ENCODE data around the gene PLEK. TPM values are rescaled to one million over a fixed set of nuclear protein-coding genes. Genes with fewer than 3 reads are reported as not detected.

Gene PLEK
- total and polyA plus RNA-seq, 10 of the 15 experiments (the other 5 are each of a cell fraction or from before 2014, with no cell fraction given): 229 to 804 (median 362) TPM

- TF ChIP-seq, protein P1, sequence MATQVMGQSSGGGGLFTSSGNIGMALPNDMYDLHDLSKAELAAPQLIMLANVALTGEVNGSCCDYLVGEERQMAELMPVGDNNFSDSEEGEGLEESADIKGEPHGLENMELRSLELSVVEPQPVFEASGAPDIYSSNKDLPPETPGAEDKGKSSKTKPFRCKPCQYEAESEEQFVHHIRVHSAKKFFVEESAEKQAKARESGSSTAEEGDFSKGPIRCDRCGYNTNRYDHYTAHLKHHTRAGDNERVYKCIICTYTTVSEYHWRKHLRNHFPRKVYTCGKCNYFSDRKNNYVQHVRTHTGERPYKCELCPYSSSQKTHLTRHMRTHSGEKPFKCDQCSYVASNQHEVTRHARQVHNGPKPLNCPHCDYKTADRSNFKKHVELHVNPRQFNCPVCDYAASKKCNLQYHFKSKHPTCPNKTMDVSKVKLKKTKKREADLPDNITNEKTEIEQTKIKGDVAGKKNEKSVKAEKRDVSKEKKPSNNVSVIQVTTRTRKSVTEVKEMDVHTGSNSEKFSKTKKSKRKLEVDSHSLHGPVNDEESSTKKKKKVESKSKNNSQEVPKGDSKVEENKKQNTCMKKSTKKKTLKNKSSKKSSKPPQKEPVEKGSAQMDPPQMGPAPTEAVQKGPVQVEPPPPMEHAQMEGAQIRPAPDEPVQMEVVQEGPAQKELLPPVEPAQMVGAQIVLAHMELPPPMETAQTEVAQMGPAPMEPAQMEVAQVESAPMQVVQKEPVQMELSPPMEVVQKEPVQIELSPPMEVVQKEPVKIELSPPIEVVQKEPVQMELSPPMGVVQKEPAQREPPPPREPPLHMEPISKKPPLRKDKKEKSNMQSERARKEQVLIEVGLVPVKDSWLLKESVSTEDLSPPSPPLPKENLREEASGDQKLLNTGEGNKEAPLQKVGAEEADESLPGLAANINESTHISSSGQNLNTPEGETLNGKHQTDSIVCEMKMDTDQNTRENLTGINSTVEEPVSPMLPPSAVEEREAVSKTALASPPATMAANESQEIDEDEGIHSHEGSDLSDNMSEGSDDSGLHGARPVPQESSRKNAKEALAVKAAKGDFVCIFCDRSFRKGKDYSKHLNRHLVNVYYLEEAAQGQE (IDR thresholded peaks at IDR 0.05; ENCODE audit: low read depth, low read length): no peak
- peak in 1 of 2 experiments; percentile 86; a peak in 2 of 4 replicates for TF ChIP-seq ETV6 (conservative IDR thresholded peaks at IDR 0.05 in 1 of 2, IDR thresholded peaks at IDR 0.05 in 1 of 2; ENCODE audit: borderline replicate concordance in 1 of 2, low read depth in 1 of 2)
- peak; percentile 62; the same call in 1 of the 2 replicates for TF ChIP-seq RB1 (IDR thresholded peaks at IDR 0.05; ENCODE audit: borderline replicate concordance)
- TF ChIP-seq SREBF1 (IDR thresholded peaks at IDR 0.05; ENCODE audit: low read length): 0 out of 2 replicates have a peak, but pooled peaks have one; percentile 6
- TF ChIP-seq, protein P2, sequence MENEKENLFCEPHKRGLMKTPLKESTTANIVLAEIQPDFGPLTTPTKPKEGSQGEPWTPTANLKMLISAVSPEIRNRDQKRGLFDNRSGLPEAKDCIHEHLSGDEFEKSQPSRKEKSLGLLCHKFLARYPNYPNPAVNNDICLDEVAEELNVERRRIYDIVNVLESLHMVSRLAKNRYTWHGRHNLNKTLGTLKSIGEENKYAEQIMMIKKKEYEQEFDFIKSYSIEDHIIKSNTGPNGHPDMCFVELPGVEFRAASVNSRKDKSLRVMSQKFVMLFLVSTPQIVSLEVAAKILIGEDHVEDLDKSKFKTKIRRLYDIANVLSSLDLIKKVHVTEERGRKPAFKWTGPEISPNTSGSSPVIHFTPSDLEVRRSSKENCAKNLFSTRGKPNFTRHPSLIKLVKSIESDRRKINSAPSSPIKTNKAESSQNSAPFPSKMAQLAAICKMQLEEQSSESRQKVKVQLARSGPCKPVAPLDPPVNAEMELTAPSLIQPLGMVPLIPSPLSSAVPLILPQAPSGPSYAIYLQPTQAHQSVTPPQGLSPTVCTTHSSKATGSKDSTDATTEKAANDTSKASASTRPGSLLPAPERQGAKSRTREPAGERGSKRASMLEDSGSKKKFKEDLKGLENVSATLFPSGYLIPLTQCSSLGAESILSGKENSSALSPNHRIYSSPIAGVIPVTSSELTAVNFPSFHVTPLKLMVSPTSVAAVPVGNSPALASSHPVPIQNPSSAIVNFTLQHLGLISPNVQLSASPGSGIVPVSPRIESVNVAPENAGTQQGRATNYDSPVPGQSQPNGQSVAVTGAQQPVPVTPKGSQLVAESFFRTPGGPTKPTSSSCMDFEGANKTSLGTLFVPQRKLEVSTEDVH (IDR thresholded peaks at IDR 0.05; ENCODE audit: low read depth, partially characterized antibody): peak; percentile 45
- peak; percentile 47; the same call in 1 of the 2 replicates for TF ChIP-seq TCF3 (IDR thresholded peaks at IDR 0.05; ENCODE audit: borderline replicate concordance, insufficient read depth, low read depth, low read length)
- peak; percentile 91 for TF ChIP-seq MEF2B (IDR thresholded peaks at IDR 0.05; ENCODE audit: partially characterized antibody, poor library complexity, severe bottlenecking)
- TF ChIP-seq KAT2A (conservative IDR thresholded peaks at IDR 0.05; ENCODE audit: control insufficient read depth, low read depth, low read length): no peak
- TF ChIP-seq, protein P3, sequence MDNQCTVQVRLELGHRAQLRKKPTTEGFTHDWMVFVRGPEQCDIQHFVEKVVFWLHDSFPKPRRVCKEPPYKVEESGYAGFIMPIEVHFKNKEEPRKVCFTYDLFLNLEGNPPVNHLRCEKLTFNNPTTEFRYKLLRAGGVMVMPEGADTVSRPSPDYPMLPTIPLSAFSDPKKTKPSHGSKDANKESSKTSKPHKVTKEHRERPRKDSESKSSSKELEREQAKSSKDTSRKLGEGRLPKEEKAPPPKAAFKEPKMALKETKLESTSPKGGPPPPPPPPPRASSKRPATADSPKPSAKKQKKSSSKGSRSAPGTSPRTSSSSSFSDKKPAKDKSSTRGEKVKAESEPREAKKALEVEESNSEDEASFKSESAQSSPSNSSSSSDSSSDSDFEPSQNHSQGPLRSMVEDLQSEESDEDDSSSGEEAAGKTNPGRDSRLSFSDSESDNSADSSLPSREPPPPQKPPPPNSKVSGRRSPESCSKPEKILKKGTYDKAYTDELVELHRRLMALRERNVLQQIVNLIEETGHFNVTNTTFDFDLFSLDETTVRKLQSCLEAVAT (IDR thresholded peaks at IDR 0.05): peak; percentile 86
- peak; percentile 85; the same call in 1 of the 2 replicates for TF ChIP-seq SMARCA5 (IDR thresholded peaks at IDR 0.05)
- TF ChIP-seq ZNF622 (IDR thresholded peaks at IDR 0.05): no peak
- TF ChIP-seq RAD21 (IDR thresholded peaks at IDR 0.05; ENCODE audit: insufficient read depth, low read depth, low read length): peak; percentile 100
- peak; percentile 71 for TF ChIP-seq CREB1 (IDR thresholded peaks at IDR 0.05; ENCODE audit: low read depth)
- TF ChIP-seq SIN3A (IDR thresholded peaks at IDR 0.05; ENCODE audit: low read depth, low read length): 0 out of 2 replicates have a peak, but pooled peaks have one; percentile 54
- peak; percentile 75 to 86; a peak in 3 of 4 replicates for TF ChIP-seq EP300 (IDR thresholded peaks at IDR 0.05; ENCODE audit: borderline replicate concordance in 1 of 2, control insufficient read depth in 1 of 2, low read depth in 2 of 2, low read length in 2 of 2)
- TF ChIP-seq HDAC6 (IDR thresholded peaks at IDR 0.05; ENCODE audit: unreplicated experiment): no peak
- peak; percentile 96 for TF ChIP-seq IRF4 (IDR thresholded peaks at IDR 0.05; ENCODE audit: low read depth, low read length)
- peak; percentile 79 for TF ChIP-seq DPF2 (IDR thresholded peaks at IDR 0.05)
- TF ChIP-seq, protein P4, sequence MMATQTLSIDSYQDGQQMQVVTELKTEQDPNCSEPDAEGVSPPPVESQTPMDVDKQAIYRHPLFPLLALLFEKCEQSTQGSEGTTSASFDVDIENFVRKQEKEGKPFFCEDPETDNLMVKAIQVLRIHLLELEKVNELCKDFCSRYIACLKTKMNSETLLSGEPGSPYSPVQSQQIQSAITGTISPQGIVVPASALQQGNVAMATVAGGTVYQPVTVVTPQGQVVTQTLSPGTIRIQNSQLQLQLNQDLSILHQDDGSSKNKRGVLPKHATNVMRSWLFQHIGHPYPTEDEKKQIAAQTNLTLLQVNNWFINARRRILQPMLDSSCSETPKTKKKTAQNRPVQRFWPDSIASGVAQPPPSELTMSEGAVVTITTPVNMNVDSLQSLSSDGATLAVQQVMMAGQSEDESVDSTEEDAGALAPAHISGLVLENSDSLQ (IDR thresholded peaks at IDR 0.05): peak; percentile 53; the same call in 1 of the 2 replicates
These were observed 76.3 kb downstream of the PLEK start (continued) for GRCh38 chr2:68441179-68441993.

All from GM12878 (cell line).